AG04449 (cell line): ENCODE results near the gene IMPACT.
A peak's percentile ranks its signal among the peaks of the same experiment; 100 is the strongest.

Source experiments
- CTCF ChIA-PET: fragments of 350-600 bp; formaldehyde crosslinking; extraction: SDS; loops from one replicate; lab custom pipeline; 2021; ENCODE audit warnings: antibody characterized with exemption; lab: Yijun Ruan, JAX
- POLR2A ChIA-PET: fragments of 400-600, 350-600 bp; formaldehyde crosslinking; extraction: SDS; loops from one replicate; lab custom pipeline; 2020; ENCODE audit warnings: antibody characterized with exemption, inconsistent platforms; lab: Yijun Ruan, JAX
- DNase-seq: peaks from one replicate; pipeline ENCODE4 v3.0.0-alpha.2; 2010; ENCODE audit warnings: low read depth, low spot score
- H3K4me3 ChIP-seq: 2 replicates; pipeline ENCODE4 v1.5.1; 2011; ENCODE audit warnings: low read depth, mild to moderate bottlenecking, control low read depth, low read length
- CTCF ChIP-seq: IDR thresholded peaks from one replicate; pipeline ENCODE4 v1.5.1; 2011; ENCODE audit warnings: mild to moderate bottlenecking, moderate library complexity, low read length, control low read depth, inconsistent platforms; ENCODE audit not compliant: insufficient read depth; ENCODE audit errors: missing control alignments

IMPACT gene

GRCh38 chr18:24446453-24446852 is 20.0 kb downstream of the IMPACT start:
- no peak overlapping the region for H3K4me3 ChIP-seq
- POLR2A ChIA-PET = no interaction called here
- TF ChIP-seq CTCF = no peak
- no peak for DNase-seq
- CTCF ChIA-PET = interaction anchor here (0.7 to 2.3 kb wide), 6 partner anchors 12 to 87 kb away, joined by 3 to 20 read pairs (median 4); no protein-coding TSS in a partner anchor

- ChIA-PET POLR2A (no interaction called here), CTCF (interaction anchor here (0.7 to 2.3 kb wide), 7 partner anchors 13 to 280 kb away, joined by 3 to 20 read pairs (median 4); no protein-coding TSS in a partner anchor)
- TF ChIP-seq CTCF = peak; percentile 14
- H3K4me3 ChIP-seq = no peak overlapping the region
- DNase-seq = no peak
Observed at GRCh38 chr18:24446953-24447538, 20.6 kb downstream of the IMPACT start.

GRCh38 chr18:24447961-24448360 is 21.5 kb downstream of the IMPACT start:
- CTCF ChIA-PET = interaction anchor here (0.8 to 2.3 kb wide), 4 partner anchors 14 to 42 kb away, joined by 3 to 20 read pairs (median 4); no protein-coding TSS in a partner anchor

DNA sequence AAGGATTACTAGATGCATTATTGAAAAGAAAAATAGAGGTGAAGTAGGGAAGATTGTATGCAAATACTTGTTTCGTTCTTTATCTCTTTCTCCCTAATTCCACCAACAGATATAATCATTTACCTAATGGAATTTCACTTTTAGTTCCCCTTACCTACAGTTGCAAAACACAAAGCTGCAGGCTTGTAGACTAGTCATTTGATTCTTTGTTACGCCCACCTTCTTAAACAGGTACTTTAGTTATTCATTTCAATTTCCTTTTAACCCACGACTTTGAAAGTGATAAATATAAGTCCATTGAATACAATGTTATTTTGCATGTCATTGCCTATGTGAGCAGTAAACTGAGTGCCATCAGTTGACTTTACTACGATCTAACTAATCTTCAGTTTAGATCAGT is 30.1 kb downstream of the IMPACT start:
- ChIA-PET POLR2A (no interaction called here), CTCF (no interaction called here)
- no peak for TF ChIP-seq CTCF
- no peak for DNase-seq
- H3K4me3 ChIP-seq = no peak overlapping the region

More at GRCh38 chr18:24447961-24448360, 21.5 kb downstream of the IMPACT start:
- POLR2A ChIA-PET = no interaction called here
- TF ChIP-seq CTCF = no peak
- H3K4me3 ChIP-seq = no peak overlapping the region
- DNase-seq = no peak

GRCh38 chr18:24459772-24460171 is 33.3 kb downstream of the IMPACT start:
- CTCF ChIA-PET = interaction anchor here (4.4 kb wide), 1 partner anchor 28 kb away, joined by 26 read pairs; no protein-coding TSS in a partner anchor
- no peak for TF ChIP-seq CTCF

GRCh38 chr18:24460388-24460787 is 33.9 kb downstream of the IMPACT start, which contains the start of gene HRH4:
Gene HRH4 (plus strand): TSS chr18:24460637. CDS start chr18:24460729, 92 bp downstream.
- H3K4me3 ChIP-seq = no peak within 1 kb of the TSS
- POLR2A ChIA-PET = no interaction called here
- DNase-seq = no peak
- no peak for TF ChIP-seq CTCF
- CTCF ChIA-PET = interaction anchor here (0.9 to 4.4 kb wide), 2 partner anchors 25 to 28 kb away, joined by 3 to 26 read pairs; no protein-coding TSS in a partner anchor

More at GRCh38 chr18:24459772-24460171, 33.3 kb downstream of the IMPACT start:
- no peak for DNase-seq
- POLR2A ChIA-PET = no interaction called here
- H3K4me3 ChIP-seq = no peak overlapping the region
